Measurements from ENCODE around the gene RALY. TPM values are rescaled to one million over a fixed set of nuclear protein-coding genes. Genes with fewer than 3 reads are reported as not detected.

The RALY gene
- polyA plus RNA-seq, 1 donor from 2014 or later: 221 TPM

- Histone ChIP-seq H3K4me2 (ENCODE audit: low read length) (no peak overlapping the region), H3K79me2 (replicated peaks; ENCODE audit: insufficient read depth, low read length) (no peaks in the 10 kb centered on the region), H3K27ac (ENCODE audit: low read length) (no peak overlapping the region), H4K20me1 (ENCODE audit: insufficient read depth) (no peaks in the 10 kb centered on the region), H3K9me2 (ENCODE audit: insufficient read depth, low read length) (no peaks in the 10 kb centered on the region), H2AFZ (ENCODE audit: low read depth, low read length) (no peak overlapping the region), H3K9ac (ENCODE audit: low read length) (no peak overlapping the region), H3K9me3 (ENCODE audit: low read length) (no peaks in the 10 kb centered on the region), H3K36me3 (ENCODE audit: insufficient read depth, low read length) (no peaks in the 10 kb centered on the region), H3F3A (ENCODE audit: insufficient read depth, low read length, poor library complexity, severe bottlenecking) (no peaks in the 10 kb centered on the region), H3K4me3 (ENCODE audit: low read length) (no peak overlapping the region), H3K27me3 (ENCODE audit: insufficient read depth, low read depth, low read length) (no peaks in the 10 kb centered on the region)
- TF ChIP-seq EZH2 (IDR thresholded peaks at IDR 0.05; ENCODE audit: borderline replicate concordance, insufficient read depth, low read length, poor library complexity, severe bottlenecking) (no peak), POLR2AphosphoS5 (IDR thresholded peaks at IDR 0.05) (no peak), MXI1 (conservative IDR thresholded peaks at IDR 0.05; ENCODE audit: poor library complexity, severe bottlenecking) (no peak), SMC3 (conservative IDR thresholded peaks at IDR 0.05; ENCODE audit: poor library complexity) (no peak), CTCF (IDR thresholded peaks at IDR 0.05; ENCODE audit: poor library complexity, severe bottlenecking) (no peak)
These were observed 129.6 kb downstream of the RALY start for GRCh38 chr20:34123309-34123708.

GRCh38 chr20:34124469-34125249, 130.9 kb downstream of the RALY start:
- H3K27me3 ChIP-seq (ENCODE audit: insufficient read depth, low read depth, low read length): no peaks in the 10 kb centered on the region
- H3K4me3 ChIP-seq (ENCODE audit: low read length): no peak overlapping the region
- no peak overlapping the region for H3K27ac ChIP-seq (ENCODE audit: low read length)
- no peaks in the 10 kb centered on the region for H3K9me3 ChIP-seq (ENCODE audit: low read length)
- no peak overlapping the region for H3K4me2 ChIP-seq (ENCODE audit: low read length)
- H3F3A ChIP-seq (ENCODE audit: insufficient read depth, low read length, poor library complexity, severe bottlenecking): no peaks in the 10 kb centered on the region
- H3K9me2 ChIP-seq (ENCODE audit: insufficient read depth, low read length): no peaks in the 10 kb centered on the region
- no peak overlapping the region for H2AFZ ChIP-seq (ENCODE audit: low read depth, low read length)
- TF ChIP-seq CTCF (IDR thresholded peaks at IDR 0.05; ENCODE audit: poor library complexity, severe bottlenecking) (no peak), TAF1 (IDR thresholded peaks at IDR 0.05; ENCODE audit: low read depth) (no peak), RAD21 (conservative IDR thresholded peaks at IDR 0.05) (no peak), MXI1 (conservative IDR thresholded peaks at IDR 0.05; ENCODE audit: poor library complexity, severe bottlenecking) (no peak), REST (IDR thresholded peaks at IDR 0.05; ENCODE audit: borderline replicate concordance) (no peak), POLR2AphosphoS5 (IDR thresholded peaks at IDR 0.05) (no peak), EP300 (conservative IDR thresholded peaks at IDR 0.05; ENCODE audit: poor library complexity, severe bottlenecking) (no peak), EZH2 (IDR thresholded peaks at IDR 0.05; ENCODE audit: borderline replicate concordance, insufficient read depth, low read length, poor library complexity, severe bottlenecking) (no peak), SMC3 (conservative IDR thresholded peaks at IDR 0.05; ENCODE audit: poor library complexity) (no peak)
- H3K79me2 ChIP-seq (replicated peaks; ENCODE audit: insufficient read depth, low read length): no peaks in the 10 kb centered on the region
- H4K20me1 ChIP-seq (ENCODE audit: insufficient read depth): no peaks in the 10 kb centered on the region
- H3K36me3 ChIP-seq (ENCODE audit: insufficient read depth, low read length): no peaks in the 10 kb centered on the region
- H3K9ac ChIP-seq (ENCODE audit: low read length): no peak overlapping the region
